Gastroesophageal sphincter (tissue), 4 donors: ENCODE results near the gene ADRA2C. TPM values are rescaled to one million over a fixed set of nuclear protein-coding genes. Genes with fewer than 3 reads are reported as not detected.

Experiments
- ATAC-seq: fragments of 150-250 bp; one replicate; pipeline ENCODE4 v1.9.1; 2016; ENCODE audit warnings: mild to moderate bottlenecking, moderate library complexity
- H3K27ac ChIP-seq, 4 donors: fragments of 200-600 bp; sonication (generic) in 3 of 4; 1 replicate in 3 of 4; 2 replicates in 1 of 4; pipeline ENCODE4 v1.5.1; 2016 to 2019
- H3K27me3 ChIP-seq: fragments of 200-600 bp; sonication (generic); one replicate; pipeline ENCODE4 v1.5.1; 2019
- H3K36me3 ChIP-seq, 2 donors: fragments of 200-600 bp; sonication (generic); one replicate each; pipeline ENCODE4 v1.5.1; 2019; ENCODE audit warnings: control low read depth in 1 of 2
- H3K4me1 ChIP-seq, 3 donors: fragments of 200-600 bp; sonication (generic); 1 replicate in 2 of 3; 2 replicates in 1 of 3; pipeline ENCODE4 v1.5.1; 2016 to 2019; ENCODE audit warnings: control low read depth in 2 of 3
- H3K4me3 ChIP-seq, 2 donors: fragments of 200-600 bp; sonication (generic); one replicate each; pipeline ENCODE4 v1.5.1; 2019; ENCODE audit warnings: mild to moderate bottlenecking in 1 of 2, moderate library complexity in 1 of 2
- H3K9me3 ChIP-seq, 3 donors: fragments of 200-600 bp; sonication (generic); one replicate each; pipeline ENCODE4 v1.5.1; 2017 to 2019; ENCODE audit warnings: control low read depth in 2 of 3
- CTCF ChIP-seq, 4 experiments: fragments of 200-600 bp in 2 of 4; fragments of 450-650 bp in 2 of 4; sonication (generic) in 1 of 4; IDR thresholded peaks; one replicate each; pipeline ENCODE4 v1.5.1; 2017 to 2019; ENCODE audit warnings: antibody characterized with exemption in 4 of 4, mild to moderate bottlenecking in 2 of 4, moderate library complexity in 2 of 4
- EP300 ChIP-seq: sonication (generic); formaldehyde crosslinking; IDR thresholded peaks from one replicate; pipeline ENCODE4 v1.6.1; 2017; ENCODE audit warnings: antibody characterized with exemption, mild to moderate bottlenecking
- POLR2A ChIP-seq, 2 donors: fragments of 450-650 bp; IDR thresholded peaks; one replicate each; pipeline ENCODE4 v1.6.1; 2017; ENCODE audit warnings: antibody characterized with exemption in 2 of 2, mild to moderate bottlenecking in 2 of 2, moderate library complexity in 1 of 2
- POLR2AphosphoS5 ChIP-seq: sonication (generic); formaldehyde crosslinking; IDR thresholded peaks from one replicate; pipeline ENCODE4 v1.6.1; 2017; ENCODE audit warnings: antibody characterized with exemption
- WGBS, 2 donors: methylation state at CpG; one replicate each; pipeline ENCODE4 v1.1.5; 2018; ENCODE audit warnings: low coverage in 1 of 2; 5-methylcytosine and 5-hydroxymethylcytosine counted together
- total RNA-seq, 4 donors: library from RNA; depleted of rRNA; stranded (reverse); fragments of >200 nt; gene quantifications; one replicate each; pipeline ENCODE4 v1.1.0, GENCODE V29; 2016

Gene ADRA2C
- total RNA-seq, 4 donors from 2014 or later, result 1.2 to 26.5 (median 6.1) TPM

GRCh38 chr4:3759236-3759635 lies 6.9 kb upstream of the ADRA2C start:
- TF ChIP-seq CTCF (IDR thresholded peaks at IDR 0.05), result no peak
- TF ChIP-seq POLR2A (IDR thresholded peaks at IDR 0.05), result no peak
- no peak for TF ChIP-seq EP300
- no peak for TF ChIP-seq POLR2AphosphoS5
- ATAC-seq, result no peak

GRCh38 chr4:3760346-3760745 lies 5.8 kb upstream of the ADRA2C start:
- Histone ChIP-seq H3K27ac (no peak overlapping the region), H3K36me3 (no peaks in the 10 kb centered on the region), H3K4me1 (peaks cover 0 to 8% (median 0%) of the 10 kb centered on the region in 3 donors), H3K27me3 (peaks cover 32% of the 10 kb centered on the region), H3K4me3 (no peak overlapping the region), H3K9me3 (peaks cover 0 to 19% (median 0%) of the 10 kb centered on the region in 3 donors)
- ATAC-seq, result no peak
- no CpG with 5 or more reads among the region's 10 CpGs for WGBS, 2 donors
- TF ChIP-seq POLR2A (IDR thresholded peaks at IDR 0.05), result no peak
- no peak for TF ChIP-seq POLR2AphosphoS5
- TF ChIP-seq CTCF (IDR thresholded peaks at IDR 0.05), result no peak
- no peak for TF ChIP-seq EP300

More at GRCh38 chr4:3759236-3759635, 6.9 kb upstream of the ADRA2C start:
- H3K4me3 ChIP-seq, result no peak overlapping the region
- H3K4me1 ChIP-seq, result no peaks in the 10 kb centered on the region
- H3K27ac ChIP-seq, result no peak overlapping the region
- H3K9me3 ChIP-seq, result peaks cover 0 to 19% (median 0%) of the 10 kb centered on the region in 3 donors
- H3K27me3 ChIP-seq, result peaks cover 32% of the 10 kb centered on the region
- no peaks in the 10 kb centered on the region for H3K36me3 ChIP-seq
- WGBS, 2 donors, result 91% methylated on average over 4 of the region's 15 CpGs; no CpG with 5 or more reads in 1 of the 2 donors

GRCh38 chr4:3760841-3761240 lies 5.3 kb upstream of the ADRA2C start:
- Histone ChIP-seq H3K36me3 (no peaks in the 10 kb centered on the region), H3K4me3 (no peak overlapping the region), H3K27ac (no peak overlapping the region), H3K27me3 (peaks cover 34% of the 10 kb centered on the region), H3K4me1 (peaks cover 0 to 10% (median 0%) of the 10 kb centered on the region in 3 donors), H3K9me3 (peaks cover 0 to 19% (median 0%) of the 10 kb centered on the region in 3 donors)
- no peak for ATAC-seq
- TF ChIP-seq EP300, result no peak
- no peak for TF ChIP-seq CTCF (IDR thresholded peaks at IDR 0.05)
- no peak for TF ChIP-seq POLR2A (IDR thresholded peaks at IDR 0.05)
- peak; percentile 15 for TF ChIP-seq POLR2AphosphoS5
- 0 to 34% methylated on average over 1 to 3 of the region's 5 CpGs for whole genome bisulfite sequencing, 2 donors

GRCh38 chr4:3762264-3762663 lies 3.9 kb upstream of the ADRA2C start:
- Histone ChIP-seq H3K27me3 (peaks cover 32% of the 10 kb centered on the region), H3K27ac (no peak overlapping the region), H3K4me1 (peaks cover 0 to 18% (median 0%) of the 10 kb centered on the region in 3 donors), H3K9me3 (peaks cover 0 to 8% (median 0%) of the 10 kb centered on the region in 3 donors), H3K36me3 (no peaks in the 10 kb centered on the region), H3K4me3 (no peak overlapping the region)
- no peak for TF ChIP-seq EP300
- TF ChIP-seq CTCF (IDR thresholded peaks at IDR 0.05), result no peak
- TF ChIP-seq POLR2A (IDR thresholded peaks at IDR 0.05), result no peak
- no peak for TF ChIP-seq POLR2AphosphoS5
- ATAC-seq, result no peak
- 72 to 77% methylated on average over 5 to 8 of the region's 8 CpGs for WGBS, 2 donors

GRCh38 chr4:3762753-3763549 lies 3.2 kb upstream of the ADRA2C start:
- ATAC-seq, result no peak
- peaks cover 37% of the 10 kb centered on the region for H3K27me3 ChIP-seq
- no peak overlapping the region for H3K27ac ChIP-seq
- no peak for TF ChIP-seq EP300
- TF ChIP-seq POLR2AphosphoS5, result peak; percentile 22
- TF ChIP-seq CTCF (IDR thresholded peaks at IDR 0.05), result no peak
- no peak overlapping the region for H3K4me3 ChIP-seq
- H3K4me1 ChIP-seq, result peaks cover 0 to 18% (median 0%) of the 10 kb centered on the region in 3 donors
- peaks cover 0 to 8% (median 0%) of the 10 kb centered on the region in 3 donors for H3K9me3 ChIP-seq
- no peaks in the 10 kb centered on the region for H3K36me3 ChIP-seq
- WGBS, 2 donors, result 72 to 78% methylated on average over 7 to 17 of the region's 24 CpGs
